NB4 (cell line): ENCODE measurements around the gene STK39.

Source experiments
- CTCF ChIP-seq: IDR thresholded peaks from one replicate; pipeline ENCODE4 v1.5.1; 2012; ENCODE audit warnings: low read depth, low read length
- POLR2A ChIP-seq: IDR thresholded peaks from 2 replicates; pipeline ENCODE4 v1.6.1; 2011; ENCODE audit warnings: mild to moderate bottlenecking; ENCODE audit not compliant: insufficient read length; ENCODE audit errors: extremely low read depth

GRCh38 chr2:168212866-168213265 lies 34.5 kb downstream of the STK39 start:
- TF ChIP-seq CTCF: no peak
- TF ChIP-seq POLR2A: no peak
